ENCODE measurements around the gene KLHL17.
"Not testable (repeated sequence)": the region's sequence is repeated elsewhere in the genome, so short reads cannot be mapped to it uniquely, and the experiment has no call there.

KLHL17 gene

GRCh38 chr1:935751-936231, 24.6 kb upstream of the KLHL17 start:
- in situ Hi-C loops (cut with MboI; ENCODE audit: low sequenced_read_pairs): no loop called here

DNA sequence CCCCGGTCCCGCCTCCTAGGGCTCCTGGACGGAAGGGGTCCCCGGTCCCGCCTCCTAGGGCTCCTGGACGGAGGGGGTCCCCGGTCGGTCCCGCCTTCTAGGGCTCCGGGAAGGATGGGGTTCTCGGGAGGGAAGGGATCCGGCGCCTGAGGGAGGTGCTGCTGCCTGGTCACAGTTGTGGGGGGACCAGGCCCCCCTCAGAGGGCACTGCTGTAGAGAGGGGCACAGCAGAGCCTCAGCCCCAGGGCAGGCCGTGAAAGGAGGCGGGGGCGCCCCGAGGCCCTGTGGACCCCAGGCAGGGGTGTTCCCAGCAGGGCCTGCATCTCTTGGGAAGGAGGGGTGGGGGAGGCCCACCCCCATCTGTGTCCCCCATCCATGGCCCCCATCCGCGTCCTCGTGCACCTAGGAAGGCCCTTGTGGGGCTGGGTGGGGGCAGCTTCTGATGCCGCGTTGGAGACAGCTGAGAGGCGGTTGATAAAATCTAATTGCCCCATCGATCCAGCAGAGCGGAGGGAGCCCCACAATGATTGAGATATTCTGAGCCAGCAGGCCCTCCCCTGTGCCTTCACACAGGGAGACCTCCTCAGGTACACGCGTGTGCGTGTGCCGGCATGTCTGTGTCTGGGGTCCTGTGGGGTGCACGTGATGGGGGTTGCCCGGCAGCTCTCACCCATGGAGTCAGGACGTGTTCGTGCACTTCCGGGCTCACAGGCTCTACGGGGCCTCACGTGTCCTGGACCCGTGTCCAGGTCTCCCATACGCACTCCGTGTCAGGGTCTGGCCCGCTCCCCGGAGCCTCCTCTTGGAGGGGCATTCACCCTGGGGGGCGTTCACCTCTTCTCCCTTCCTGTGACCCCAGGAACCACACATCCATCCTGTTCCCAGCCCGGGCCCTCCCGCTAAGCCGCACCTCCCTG, 23.8 kb upstream of the KLHL17 start:
- in situ Hi-C loops (cut with MboI; ENCODE audit: low sequenced_read_pairs): no loop called here

DNA sequence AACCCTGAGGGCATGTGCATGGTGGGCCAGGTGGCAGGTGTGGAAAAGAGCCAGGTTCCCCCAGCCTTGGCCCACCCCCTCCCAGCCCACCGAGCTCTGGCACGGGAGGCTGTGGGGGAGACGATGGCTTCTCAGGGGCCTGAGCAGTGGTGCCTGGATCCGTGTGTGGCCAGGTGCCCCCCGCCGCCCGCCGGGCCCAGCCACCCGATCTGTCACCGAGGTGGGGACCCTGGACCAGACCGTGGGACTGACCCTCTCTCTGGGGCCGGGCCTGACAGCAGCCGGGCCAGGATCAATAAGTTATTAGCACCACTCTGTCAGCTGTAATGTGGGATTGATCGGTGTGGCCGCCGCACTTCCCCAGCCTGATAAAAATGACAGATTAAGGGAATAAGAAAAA, 22.9 kb upstream of the KLHL17 start:
- in situ Hi-C loops (cut with MboI; ENCODE audit: low sequenced_read_pairs): no loop called here

DNA sequence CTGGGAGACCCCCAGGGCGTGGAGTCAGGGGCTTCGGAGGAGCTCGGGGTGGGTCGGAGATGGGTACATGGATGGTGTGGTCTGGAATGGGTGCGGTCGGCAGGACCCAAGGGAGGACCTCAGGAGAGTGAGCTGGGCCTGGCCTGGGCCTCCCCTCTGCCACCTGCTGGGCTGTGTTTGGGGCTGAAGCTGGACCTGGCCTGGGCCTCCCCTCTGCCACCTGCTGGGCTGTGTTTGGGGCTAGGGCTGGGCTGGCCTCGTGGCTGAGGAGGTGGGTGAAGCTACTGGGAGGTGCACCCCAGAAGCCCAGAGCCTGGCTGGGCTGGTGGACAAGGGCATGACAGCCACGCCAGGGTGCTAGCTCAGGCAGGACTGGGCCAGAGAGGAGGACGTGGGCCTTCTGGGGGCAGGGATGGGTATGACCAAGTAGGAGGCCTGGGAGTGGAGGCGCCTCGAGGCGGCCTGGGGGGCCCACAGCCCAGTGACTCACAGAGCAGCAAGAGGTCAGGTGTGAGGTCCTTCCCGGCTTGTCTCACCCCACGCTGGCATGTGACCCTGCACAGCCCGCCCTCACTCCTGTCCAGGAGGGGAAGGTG, 22.2 kb upstream of the KLHL17 start:
- in situ Hi-C loops (cut with MboI; ENCODE audit: low sequenced_read_pairs): no loop called here

DNA sequence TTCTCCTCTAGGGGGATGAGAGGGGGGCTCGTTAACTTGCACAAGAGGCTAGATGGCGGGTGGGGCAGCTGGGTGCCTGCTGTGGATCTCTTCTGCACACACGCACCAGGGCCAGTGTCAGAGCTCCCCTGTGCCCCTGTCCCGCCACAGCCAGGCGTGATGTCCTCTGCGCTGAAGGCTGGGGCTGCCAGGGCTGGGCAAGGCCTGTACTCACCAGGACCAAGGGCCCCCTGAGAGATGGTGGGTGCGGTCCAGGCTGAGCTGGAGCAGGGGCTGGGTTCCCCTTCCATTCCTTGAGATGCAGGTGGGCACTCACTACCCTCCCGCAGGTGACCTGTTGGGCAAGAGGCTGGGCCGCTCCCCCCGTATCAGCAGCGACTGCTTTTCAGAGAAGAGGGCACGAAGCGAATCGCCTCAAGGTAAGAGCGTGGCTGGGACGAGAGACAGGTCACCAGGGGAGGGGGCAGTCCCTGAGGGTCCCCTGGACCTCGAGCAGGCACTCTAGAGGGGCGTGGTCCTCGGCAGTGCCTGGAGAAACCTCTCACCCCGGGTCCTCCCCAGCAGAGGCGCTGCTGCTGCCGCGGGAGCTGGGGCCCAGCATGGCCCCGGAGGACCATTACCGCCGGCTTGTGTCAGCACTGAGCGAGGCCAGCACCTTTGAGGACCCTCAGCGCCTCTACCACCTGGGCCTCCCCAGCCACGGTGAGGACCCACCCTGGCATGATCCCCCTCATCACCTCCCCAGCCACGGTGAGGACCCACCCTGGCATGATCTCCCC, 21.5 kb upstream of the KLHL17 start:
- in situ Hi-C loops (cut with MboI; ENCODE audit: low sequenced_read_pairs): no loop called here

DNA sequence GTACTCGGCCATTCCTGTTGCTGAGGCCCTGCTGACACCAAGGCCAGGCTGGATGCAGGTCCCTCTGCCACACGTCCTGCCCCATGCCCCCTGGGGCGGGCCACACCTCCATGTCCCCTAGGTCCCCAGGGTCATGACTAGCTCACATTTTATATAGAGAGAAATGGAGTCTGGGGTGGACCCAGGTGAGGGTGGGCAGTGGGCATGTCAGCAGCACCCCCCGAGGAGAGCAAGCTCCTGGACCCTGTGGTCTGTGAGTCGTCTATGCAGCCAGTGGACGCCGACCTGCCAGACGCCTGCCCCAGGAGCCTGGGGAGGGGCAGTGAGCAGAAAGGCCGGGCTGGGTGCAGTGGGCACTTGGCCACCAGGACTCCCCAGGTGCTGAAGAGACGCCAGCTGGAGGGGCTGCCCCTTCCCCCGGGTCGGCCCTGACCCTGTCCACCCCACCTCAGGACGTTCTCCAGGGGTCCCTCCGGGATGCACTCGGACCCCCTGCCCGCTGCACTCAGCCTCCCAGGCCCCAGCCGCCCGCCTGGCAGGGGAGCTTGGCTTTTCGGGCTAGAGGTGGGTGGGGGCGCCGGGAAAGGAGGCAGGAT, 20.8 kb upstream of the KLHL17 start:
- in situ Hi-C loops (cut with MboI; ENCODE audit: low sequenced_read_pairs): no loop called here

- in situ Hi-C loops (cut with MboI; ENCODE audit: low sequenced_read_pairs): no loop called here
These were observed 20.0 kb upstream of the KLHL17 start for GRCh38 chr1:940107-941014.

DNA sequence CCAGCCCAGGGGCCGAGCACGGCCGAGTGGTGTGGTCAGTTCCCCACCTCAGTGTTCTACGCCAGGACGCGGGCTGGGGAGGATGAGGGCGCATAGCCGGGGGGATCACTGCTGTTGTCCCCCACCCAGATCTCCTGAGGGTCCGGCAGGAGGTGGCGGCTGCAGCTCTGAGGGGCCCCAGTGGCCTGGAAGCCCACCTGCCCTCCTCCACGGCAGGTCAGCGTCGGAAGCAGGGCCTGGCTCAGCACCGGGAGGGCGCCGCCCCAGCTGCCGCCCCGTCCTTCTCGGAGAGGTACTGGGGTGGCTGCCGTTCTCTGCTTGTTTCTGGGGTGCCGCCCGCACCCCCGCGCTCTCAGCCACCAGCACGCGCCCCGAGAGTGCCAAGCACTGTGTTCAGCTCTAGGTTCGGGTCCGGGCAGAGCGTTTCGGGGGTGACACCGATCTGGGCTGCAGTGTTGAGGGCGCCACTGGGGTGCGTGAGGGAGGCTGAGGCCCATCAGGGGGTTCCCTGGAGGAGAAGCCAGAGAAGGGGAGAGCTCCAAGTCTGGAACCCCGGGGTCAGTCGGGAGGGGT, 19.3 kb upstream of the KLHL17 start:
- in situ Hi-C loops (cut with MboI; ENCODE audit: low sequenced_read_pairs): no loop called here

DNA sequence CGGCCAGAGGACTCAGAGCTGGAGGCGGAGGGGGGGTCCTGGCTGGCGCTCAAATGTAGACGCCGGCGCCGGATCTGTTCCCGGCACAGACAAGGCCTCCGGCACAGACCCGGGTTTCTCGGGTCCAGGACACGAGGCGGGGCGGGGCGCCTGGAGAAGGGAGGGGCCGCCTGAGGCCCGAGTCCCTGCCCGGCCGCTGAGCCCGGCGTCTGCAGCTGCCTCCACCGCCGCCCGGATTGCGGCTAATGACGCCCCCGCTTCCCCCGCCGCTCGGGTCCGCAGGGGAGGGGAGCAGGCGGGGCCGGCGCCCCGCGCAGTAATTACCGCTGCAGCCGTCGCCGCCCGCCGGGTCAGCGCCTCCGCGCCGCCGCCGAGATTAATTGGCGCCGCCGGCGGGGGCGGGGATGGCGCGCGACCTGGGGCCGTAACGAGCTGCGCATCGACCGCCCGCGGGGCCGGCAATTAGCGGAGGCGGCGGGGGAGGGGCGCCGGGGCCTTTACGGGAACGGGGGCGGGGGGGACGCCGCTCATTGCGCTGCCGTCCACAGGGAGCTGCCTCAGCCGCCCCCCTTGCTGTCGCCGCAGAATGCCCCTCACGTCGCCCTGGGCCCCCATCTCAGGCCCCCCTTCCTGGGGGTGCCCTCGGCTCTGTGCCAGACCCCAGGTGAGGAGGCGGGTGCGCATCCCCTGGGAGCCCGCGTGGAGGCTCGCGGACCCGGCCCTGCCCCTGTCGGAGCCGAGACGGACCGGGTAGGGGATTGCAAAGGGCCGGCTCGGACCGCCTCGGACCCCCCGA, 18.6 kb upstream of the KLHL17 start:
- in situ Hi-C loops (cut with MboI; ENCODE audit: low sequenced_read_pairs): no loop called here

GRCh38 chr1:942411-942821, 18.0 kb upstream of the KLHL17 start:
- in situ Hi-C loops (cut with MboI; ENCODE audit: low sequenced_read_pairs): no loop called here

GRCh38 chr1:942864-943533, 17.4 kb upstream of the KLHL17 start:
- in situ Hi-C loops (cut with MboI; ENCODE audit: low sequenced_read_pairs): no loop called here

DNA sequence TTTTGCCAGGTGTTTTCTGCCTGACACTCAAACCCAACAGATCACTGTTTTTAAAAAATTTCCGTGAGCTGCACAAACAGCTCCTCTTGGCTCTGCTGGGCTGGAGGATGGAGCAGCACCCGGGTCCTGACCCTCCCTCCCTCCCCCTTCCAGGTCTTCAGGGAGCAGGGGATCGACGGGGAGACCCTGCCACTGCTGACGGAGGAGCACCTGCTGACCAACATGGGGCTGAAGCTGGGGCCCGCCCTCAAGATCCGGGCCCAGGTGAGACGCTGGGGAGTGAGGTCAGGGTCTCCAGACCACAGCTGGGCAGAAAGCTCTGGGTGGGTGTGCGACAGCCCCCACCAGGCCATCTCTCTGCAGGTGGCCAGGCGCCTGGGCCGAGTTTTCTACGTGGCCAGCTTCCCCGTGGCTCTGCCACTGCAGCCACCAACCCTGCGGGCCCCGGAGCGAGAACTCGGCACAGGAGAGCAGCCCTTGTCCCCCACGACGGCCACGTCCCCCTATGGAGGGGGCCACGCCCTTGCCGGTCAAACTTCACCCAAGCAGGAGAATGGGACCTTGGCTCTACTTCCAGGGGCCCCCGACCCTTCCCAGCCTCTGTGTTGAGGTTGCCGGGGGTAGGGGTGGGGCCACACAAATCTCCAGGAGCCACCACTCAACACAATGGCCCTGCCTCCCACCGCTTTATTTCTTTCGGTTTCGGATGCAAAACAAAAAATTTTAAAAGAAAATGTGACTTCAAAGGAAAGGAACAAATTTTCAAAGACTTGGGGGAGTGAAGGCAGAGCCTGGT, 16.6 kb upstream of the KLHL17 start:
- in situ Hi-C loops (cut with MboI; ENCODE audit: low sequenced_read_pairs): no loop called here

DNA sequence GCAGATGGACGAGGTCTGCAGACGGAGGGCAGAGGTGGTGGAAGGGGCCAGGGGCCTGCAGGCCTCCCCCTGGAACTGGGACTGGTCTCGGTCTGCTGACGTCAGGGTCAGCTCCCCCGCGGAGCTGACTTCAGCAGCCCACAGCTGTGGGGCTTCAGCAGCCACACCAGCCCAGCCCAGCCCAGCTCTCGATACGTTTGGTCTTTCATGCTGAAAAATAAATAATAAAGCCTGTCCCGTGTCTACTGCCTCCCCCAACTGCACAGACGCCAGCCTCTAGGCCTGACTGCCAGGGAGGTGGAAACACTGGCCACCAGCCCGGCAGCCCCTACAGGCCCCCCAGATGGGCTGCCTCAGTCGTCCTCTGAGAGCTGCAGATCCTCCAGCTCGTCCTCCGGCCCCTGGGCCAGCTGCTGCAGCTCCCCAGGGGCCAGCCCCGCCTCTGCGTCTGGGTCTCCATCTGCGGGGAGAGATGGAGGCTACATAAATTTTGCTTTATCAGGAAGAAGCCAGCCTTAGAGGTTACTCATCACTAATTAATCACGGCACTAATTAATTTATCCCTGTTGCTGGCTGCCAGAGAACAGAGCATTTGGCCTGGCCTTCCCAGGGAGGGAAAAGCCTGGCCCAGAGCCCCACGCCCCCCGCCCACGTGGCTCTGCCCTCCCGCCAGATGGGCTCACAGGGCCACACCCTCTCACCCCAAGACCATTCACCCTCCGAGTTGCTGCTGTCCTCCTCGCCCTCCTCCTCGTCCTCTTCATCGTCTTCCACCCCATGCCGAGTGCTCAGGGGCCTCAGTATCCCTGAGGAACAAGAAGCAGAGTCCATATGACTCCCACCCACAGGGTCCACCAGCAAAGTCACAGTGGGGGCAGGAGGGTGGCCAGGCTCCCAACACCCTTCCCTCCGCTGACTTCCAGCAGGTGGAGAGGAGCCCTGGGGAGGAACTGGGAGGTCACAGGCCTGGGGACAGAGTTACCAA, 15.8 kb upstream of the KLHL17 start:
- in situ Hi-C loops (cut with MboI; ENCODE audit: low sequenced_read_pairs): no loop called here

DNA sequence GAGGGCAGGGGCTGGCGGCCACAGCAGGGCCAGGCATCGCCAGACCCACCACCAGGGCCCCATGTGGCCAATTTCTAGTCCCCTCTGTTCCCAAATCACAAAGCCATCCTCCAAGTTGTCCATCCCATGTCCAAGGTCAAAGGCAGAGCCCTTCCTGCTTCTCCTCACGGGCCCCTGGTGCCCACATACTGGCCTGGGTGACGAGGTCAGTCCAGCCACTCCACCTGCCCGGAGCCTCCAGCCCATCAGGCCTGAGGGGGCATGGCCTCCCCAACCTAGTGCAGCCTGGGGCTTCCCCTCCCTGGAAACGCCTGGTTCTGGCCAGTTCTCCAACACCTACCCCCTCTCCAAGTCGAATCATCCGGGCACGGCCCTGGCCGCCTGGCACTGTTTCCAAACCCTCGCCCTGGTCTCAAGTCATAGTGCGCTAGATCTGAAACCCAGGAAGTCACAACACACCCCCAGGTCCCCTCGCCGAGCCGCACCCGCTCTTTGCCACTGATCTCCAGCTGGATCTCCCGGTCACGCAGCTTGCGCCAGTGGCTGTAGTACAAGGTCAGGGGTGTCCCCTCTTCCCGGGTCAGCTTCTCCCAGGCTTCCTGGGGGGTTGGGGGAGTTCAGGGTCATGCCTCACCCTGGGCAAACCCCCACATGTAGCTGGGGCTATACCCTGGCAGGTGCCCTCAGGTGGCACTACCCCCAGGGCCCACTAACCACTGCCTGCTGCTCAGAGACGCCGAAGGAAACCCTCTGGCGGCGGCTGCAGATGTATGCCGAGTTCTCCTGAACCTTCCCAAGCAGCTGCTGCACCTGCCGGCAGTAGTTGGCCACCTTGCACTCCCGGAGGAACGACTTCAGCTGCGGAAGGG, 14.5 kb upstream of the KLHL17 start:
- in situ Hi-C loops (cut with MboI; ENCODE audit: low sequenced_read_pairs): no loop called here

- in situ Hi-C loops (cut with MboI; ENCODE audit: low sequenced_read_pairs): not testable (repeated sequence)
These were observed 13.6 kb upstream of the KLHL17 start for GRCh38 chr1:946811-947210.
